Measurements from ENCODE around the gene PAPSS2.

Gene PAPSS2

GRCh38 chr10:87669752-87670151 is 10.1 kb downstream of the PAPSS2 start:
- no CpG with 5 or more reads among the region's 1 CpG for WGBS (ENCODE audit: insufficient coverage, insufficient read length)
- H3K27ac ChIP-seq (ENCODE audit: low read length), result no peak overlapping the region
- no peaks in the 10 kb centered on the region for H3K9me3 ChIP-seq (ENCODE audit: control insufficient read depth, insufficient read depth, low read length)
- H3K4me3 ChIP-seq (ENCODE audit: low read length), result no peak overlapping the region
- DNase-seq (ENCODE audit: low read depth, low spot score), result no peak
- H3K36me3 ChIP-seq (ENCODE audit: control insufficient read depth, insufficient read depth, low read length), result no peaks in the 10 kb centered on the region
- no peaks in the 10 kb centered on the region for H3K4me1 ChIP-seq (ENCODE audit: control insufficient read depth, insufficient read depth, low read length)
- no peaks in the 10 kb centered on the region for H3K27me3 ChIP-seq (ENCODE audit: control insufficient read depth, insufficient read depth, low read length)

- H3K9me3 ChIP-seq (ENCODE audit: control insufficient read depth, insufficient read depth, low read length), result no peaks in the 10 kb centered on the region
- H3K4me3 ChIP-seq (ENCODE audit: low read length), result no peak overlapping the region
- no peak for DNase-seq (ENCODE audit: low read depth, low spot score)
- H3K27me3 ChIP-seq (ENCODE audit: control insufficient read depth, insufficient read depth, low read length), result no peaks in the 10 kb centered on the region
- no peak overlapping the region for H3K27ac ChIP-seq (ENCODE audit: low read length)
- no peaks in the 10 kb centered on the region for H3K36me3 ChIP-seq (ENCODE audit: control insufficient read depth, insufficient read depth, low read length)
- no peaks in the 10 kb centered on the region for H3K4me1 ChIP-seq (ENCODE audit: control insufficient read depth, insufficient read depth, low read length)
These were observed 10.9 kb downstream of the PAPSS2 start for GRCh38 chr10:87670586-87670985.

GRCh38 chr10:87671139-87671815 is 11.6 kb downstream of the PAPSS2 start:
- Histone ChIP-seq H3K4me1 (ENCODE audit: control insufficient read depth, insufficient read depth, low read length) (no peaks in the 10 kb centered on the region), H3K4me3 (ENCODE audit: low read length) (no peak overlapping the region), H3K27me3 (ENCODE audit: control insufficient read depth, insufficient read depth, low read length) (no peaks in the 10 kb centered on the region), H3K36me3 (ENCODE audit: control insufficient read depth, insufficient read depth, low read length) (no peaks in the 10 kb centered on the region), H3K9me3 (ENCODE audit: control insufficient read depth, insufficient read depth, low read length) (no peaks in the 10 kb centered on the region), H3K27ac (ENCODE audit: low read length) (no peak overlapping the region)
- WGBS (ENCODE audit: insufficient coverage, insufficient read length), result no CpG with 5 or more reads among the region's 3 CpGs
- DNase-seq (ENCODE audit: low read depth, low spot score), result no peak

- Histone ChIP-seq H3K36me3 (ENCODE audit: control insufficient read depth, insufficient read depth, low read length) (no peaks in the 10 kb centered on the region), H3K9me3 (ENCODE audit: control insufficient read depth, insufficient read depth, low read length) (no peaks in the 10 kb centered on the region), H3K4me1 (ENCODE audit: control insufficient read depth, insufficient read depth, low read length) (no peaks in the 10 kb centered on the region), H3K27me3 (ENCODE audit: control insufficient read depth, insufficient read depth, low read length) (no peaks in the 10 kb centered on the region), H3K4me3 (ENCODE audit: low read length) (no peak overlapping the region), H3K27ac (ENCODE audit: low read length) (no peak overlapping the region)
- 100% methylated on average over 2 of the region's 3 CpGs for WGBS (ENCODE audit: insufficient coverage, insufficient read length)
- DNase-seq (ENCODE audit: low read depth, low spot score), result no peak
These were observed 12.9 kb downstream of the PAPSS2 start for GRCh38 chr10:87672551-87672950.

- H3K36me3 ChIP-seq (ENCODE audit: control insufficient read depth, insufficient read depth, low read length), result no peaks in the 10 kb centered on the region
- no peaks in the 10 kb centered on the region for H3K4me1 ChIP-seq (ENCODE audit: control insufficient read depth, insufficient read depth, low read length)
- H3K4me3 ChIP-seq (ENCODE audit: low read length), result no peak overlapping the region
- no peak for DNase-seq (ENCODE audit: low read depth, low spot score)
- no peak overlapping the region for H3K27ac ChIP-seq (ENCODE audit: low read length)
- no peaks in the 10 kb centered on the region for H3K9me3 ChIP-seq (ENCODE audit: control insufficient read depth, insufficient read depth, low read length)
- H3K27me3 ChIP-seq (ENCODE audit: control insufficient read depth, insufficient read depth, low read length), result no peaks in the 10 kb centered on the region
- no CpG with 5 or more reads among the region's 1 CpG for WGBS (ENCODE audit: insufficient coverage, insufficient read length)
These were observed 15.3 kb downstream of the PAPSS2 start for GRCh38 chr10:87674943-87675342.

GRCh38 chr10:87675396-87676376 is 16.0 kb downstream of the PAPSS2 start:
- Histone ChIP-seq H3K27ac (ENCODE audit: low read length) (no peak overlapping the region), H3K27me3 (ENCODE audit: control insufficient read depth, insufficient read depth, low read length) (no peaks in the 10 kb centered on the region), H3K4me3 (ENCODE audit: low read length) (no peak overlapping the region), H3K9me3 (ENCODE audit: control insufficient read depth, insufficient read depth, low read length) (no peaks in the 10 kb centered on the region), H3K36me3 (ENCODE audit: control insufficient read depth, insufficient read depth, low read length) (no peaks in the 10 kb centered on the region), H3K4me1 (ENCODE audit: control insufficient read depth, insufficient read depth, low read length) (no peaks in the 10 kb centered on the region)
- no peak for DNase-seq (ENCODE audit: low read depth, low spot score)
- WGBS (ENCODE audit: insufficient coverage, insufficient read length), result no CpG with 5 or more reads among the region's 8 CpGs

GRCh38 chr10:87677595-87677994 is 17.9 kb downstream of the PAPSS2 start:
- Histone ChIP-seq H3K27me3 (ENCODE audit: control insufficient read depth, insufficient read depth, low read length) (no peaks in the 10 kb centered on the region), H3K4me1 (ENCODE audit: control insufficient read depth, insufficient read depth, low read length) (no peaks in the 10 kb centered on the region), H3K36me3 (ENCODE audit: control insufficient read depth, insufficient read depth, low read length) (no peaks in the 10 kb centered on the region), H3K4me3 (ENCODE audit: low read length) (no peak overlapping the region), H3K9me3 (ENCODE audit: control insufficient read depth, insufficient read depth, low read length) (no peaks in the 10 kb centered on the region), H3K27ac (ENCODE audit: low read length) (no peak overlapping the region)
- WGBS (ENCODE audit: insufficient coverage, insufficient read length), result no CpG with 5 or more reads among the region's 1 CpG
- DNase-seq (ENCODE audit: low read depth, low spot score), result no peak

GRCh38 chr10:87678302-87678701 is 18.6 kb downstream of the PAPSS2 start:
- no CpG with 5 or more reads among the region's 2 CpGs for WGBS (ENCODE audit: insufficient coverage, insufficient read length)
- Histone ChIP-seq H3K27me3 (ENCODE audit: control insufficient read depth, insufficient read depth, low read length) (no peaks in the 10 kb centered on the region), H3K9me3 (ENCODE audit: control insufficient read depth, insufficient read depth, low read length) (no peaks in the 10 kb centered on the region), H3K4me1 (ENCODE audit: control insufficient read depth, insufficient read depth, low read length) (no peaks in the 10 kb centered on the region), H3K36me3 (ENCODE audit: control insufficient read depth, insufficient read depth, low read length) (no peaks in the 10 kb centered on the region), H3K27ac (ENCODE audit: low read length) (no peak overlapping the region), H3K4me3 (ENCODE audit: low read length) (no peak overlapping the region)
- no peak for DNase-seq (ENCODE audit: low read depth, low spot score)

GRCh38 chr10:87683356-87683755 is 23.7 kb downstream of the PAPSS2 start:
- no peak for DNase-seq (ENCODE audit: low read depth, low spot score)
- Histone ChIP-seq H3K27me3 (ENCODE audit: control insufficient read depth, insufficient read depth, low read length) (no peaks in the 10 kb centered on the region), H3K4me3 (ENCODE audit: low read length) (no peak overlapping the region), H3K27ac (ENCODE audit: low read length) (no peak overlapping the region), H3K36me3 (ENCODE audit: control insufficient read depth, insufficient read depth, low read length) (no peaks in the 10 kb centered on the region), H3K9me3 (ENCODE audit: control insufficient read depth, insufficient read depth, low read length) (no peaks in the 10 kb centered on the region), H3K4me1 (ENCODE audit: control insufficient read depth, insufficient read depth, low read length) (no peaks in the 10 kb centered on the region)
- no CpG with 5 or more reads among the region's 4 CpGs for WGBS (ENCODE audit: insufficient coverage, insufficient read length)

- H3K9me3 ChIP-seq (ENCODE audit: control insufficient read depth, insufficient read depth, low read length), result no peaks in the 10 kb centered on the region
- H3K27me3 ChIP-seq (ENCODE audit: control insufficient read depth, insufficient read depth, low read length), result no peaks in the 10 kb centered on the region
- no peaks in the 10 kb centered on the region for H3K4me1 ChIP-seq (ENCODE audit: control insufficient read depth, insufficient read depth, low read length)
- WGBS (ENCODE audit: insufficient coverage, insufficient read length), result no CpG with 5 or more reads among the region's 7 CpGs
- no peak for DNase-seq (ENCODE audit: low read depth, low spot score)
- H3K4me3 ChIP-seq (ENCODE audit: low read length), result no peak overlapping the region
- H3K36me3 ChIP-seq (ENCODE audit: control insufficient read depth, insufficient read depth, low read length), result no peaks in the 10 kb centered on the region
- H3K27ac ChIP-seq (ENCODE audit: low read length), result no peak overlapping the region
These were observed 24.4 kb downstream of the PAPSS2 start for GRCh38 chr10:87684001-87684638.

All from iPS DF 6.9 (cell line).